ENCODE measurements around the gene CCDC7.
A peak's percentile ranks its signal among the peaks of the same experiment; 100 is the strongest.
"Not testable (repeated sequence)": the region's sequence is repeated elsewhere in the genome, so short reads cannot be mapped to it uniquely, and the experiment has no call there.

CCDC7 gene

DNA sequence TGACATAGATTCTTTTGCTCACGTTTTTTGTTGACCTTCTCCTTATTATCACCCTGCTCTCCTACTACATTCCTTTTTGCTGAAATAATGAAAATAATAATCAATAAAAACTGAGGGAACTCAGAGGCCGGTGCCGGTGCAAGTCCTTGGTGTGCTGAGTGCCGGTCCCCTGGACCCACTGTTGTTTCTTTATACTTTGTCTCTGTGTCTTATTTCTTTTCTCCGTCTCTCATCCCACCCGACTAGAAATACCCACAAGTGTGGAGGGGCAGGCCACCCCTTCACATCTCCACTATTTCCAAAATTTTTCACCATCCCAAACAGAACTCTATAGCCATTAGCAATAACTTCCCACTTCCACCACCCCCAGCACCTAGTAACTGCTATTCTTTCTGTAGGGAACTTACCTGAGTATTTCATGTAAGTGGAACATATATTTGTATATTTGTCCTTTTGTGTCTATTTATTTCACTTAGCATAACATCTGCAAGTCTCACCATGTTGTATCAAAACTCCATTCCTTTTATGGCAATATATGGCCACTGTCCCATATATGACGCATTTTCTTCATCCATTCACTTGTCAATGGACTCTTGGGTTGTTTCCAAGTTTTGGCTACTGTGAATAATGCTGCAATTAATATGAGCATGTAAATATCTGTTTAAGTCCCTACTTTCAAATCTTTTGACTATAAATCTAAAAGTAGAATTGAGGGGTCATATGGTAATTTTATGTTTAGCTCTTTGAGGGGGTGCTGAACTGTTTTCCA, 449.4 kb downstream of the CCDC7 start:
- not testable (repeated sequence) for H3K4me1 ChIP-seq (ENCODE audit: control insufficient read depth, insufficient read depth, low read length, poor library complexity, severe bottlenecking); H3K27ac ChIP-seq (ENCODE audit: low read depth, low read length, severe bottlenecking); H3K9me3 ChIP-seq (ENCODE audit: control insufficient read depth, low read length); H3K4me3 ChIP-seq (ENCODE audit: extremely low read depth, insufficient read depth, low read length, poor library complexity, severe bottlenecking)
- H3K36me3 ChIP-seq (ENCODE audit: control insufficient read depth, insufficient read depth, low read length), result peaks cover 42% of the 10 kb centered on the region
- WGBS, 2 experiments (ENCODE audit: insufficient coverage in 2 of 2), result 94% methylated on average over 2 to 5 of the region's 7 CpGs

DNA sequence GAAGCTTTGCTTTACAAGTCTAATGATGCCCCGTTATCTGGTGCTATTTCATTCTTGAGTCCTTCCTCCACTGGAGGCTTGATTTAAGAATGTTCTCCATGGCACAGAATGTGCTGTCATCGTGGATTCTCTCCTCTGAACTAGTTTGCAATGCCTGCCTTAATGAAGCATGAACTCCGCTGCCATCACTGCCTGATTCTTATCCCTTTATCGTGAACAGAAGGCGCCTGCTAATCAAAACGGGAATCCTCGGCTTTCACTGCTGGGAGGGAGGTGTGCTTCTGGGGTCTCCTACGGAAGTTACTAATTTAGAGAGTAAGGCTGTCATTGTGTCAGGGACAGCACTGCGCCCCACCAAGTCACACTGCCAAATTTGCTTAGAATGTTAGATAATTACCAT, 455.9 kb downstream of the CCDC7 start:
- Histone ChIP-seq H3K4me3 (ENCODE audit: extremely low read depth, insufficient read depth, low read length, poor library complexity, severe bottlenecking) (no peak overlapping the region), H3K9me3 (ENCODE audit: control insufficient read depth, low read length) (no peaks in the 10 kb centered on the region), H3K27ac (ENCODE audit: low read depth, low read length, severe bottlenecking) (no peak overlapping the region), H3K36me3 (ENCODE audit: control insufficient read depth, insufficient read depth, low read length) (peaks cover 66% of the 10 kb centered on the region), H3K4me1 (ENCODE audit: control insufficient read depth, insufficient read depth, low read length, poor library complexity, severe bottlenecking) (no peaks in the 10 kb centered on the region)
- 89 to 100% methylated on average over 2 to 7 of the region's 9 CpGs for WGBS, 2 experiments (ENCODE audit: insufficient coverage in 2 of 2)

- WGBS, 2 experiments (ENCODE audit: insufficient coverage in 2 of 2), result 97 to 100% methylated on average over 1 to 3 of the region's 3 CpGs
Observed at GRCh38 chr10:32905466-32905865, 459.5 kb downstream of the CCDC7 start.

DNA sequence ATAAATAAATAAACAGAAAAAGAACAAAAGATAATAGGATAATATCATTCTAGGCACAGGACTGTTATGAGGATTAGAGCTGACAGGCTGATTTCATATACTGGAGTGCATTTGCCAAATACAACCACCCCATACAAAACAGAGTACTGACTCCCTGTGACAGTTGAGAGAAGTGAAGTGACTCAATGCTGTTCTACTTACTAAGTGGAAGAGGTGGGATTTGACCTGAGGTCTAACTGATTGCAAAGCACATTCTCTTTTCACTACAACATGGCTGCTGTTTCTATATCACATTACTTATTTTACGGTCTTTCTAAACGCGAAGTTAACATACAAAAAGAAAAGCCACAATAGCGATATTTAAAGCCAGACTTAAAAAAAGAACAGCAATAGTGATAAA, 460.7 kb downstream of the CCDC7 start:
- Histone ChIP-seq H3K4me1 (ENCODE audit: control insufficient read depth, insufficient read depth, low read length, poor library complexity, severe bottlenecking) (no peaks in the 10 kb centered on the region), H3K4me3 (ENCODE audit: extremely low read depth, insufficient read depth, low read length, poor library complexity, severe bottlenecking) (no peak overlapping the region), H3K27ac (ENCODE audit: low read depth, low read length, severe bottlenecking) (no peak overlapping the region), H3K36me3 (ENCODE audit: control insufficient read depth, insufficient read depth, low read length) (peaks cover 76% of the 10 kb centered on the region), H3K9me3 (ENCODE audit: control insufficient read depth, low read length) (no peaks in the 10 kb centered on the region)
- WGBS, 2 experiments (ENCODE audit: insufficient coverage in 2 of 2), result 83 to 100% methylated on average over 1 of the region's 4 CpGs

More at GRCh38 chr10:32905466-32905865, 459.5 kb downstream of the CCDC7 start:
- Histone ChIP-seq H3K27ac (ENCODE audit: low read depth, low read length, severe bottlenecking) (peak overlapping the region; percentile 13), H3K36me3 (ENCODE audit: control insufficient read depth, insufficient read depth, low read length) (peaks cover 66% of the 10 kb centered on the region), H3K4me3 (ENCODE audit: extremely low read depth, insufficient read depth, low read length, poor library complexity, severe bottlenecking) (no peak overlapping the region), H3K4me1 (ENCODE audit: control insufficient read depth, insufficient read depth, low read length, poor library complexity, severe bottlenecking) (no peaks in the 10 kb centered on the region), H3K9me3 (ENCODE audit: control insufficient read depth, low read length) (no peaks in the 10 kb centered on the region)

DNA sequence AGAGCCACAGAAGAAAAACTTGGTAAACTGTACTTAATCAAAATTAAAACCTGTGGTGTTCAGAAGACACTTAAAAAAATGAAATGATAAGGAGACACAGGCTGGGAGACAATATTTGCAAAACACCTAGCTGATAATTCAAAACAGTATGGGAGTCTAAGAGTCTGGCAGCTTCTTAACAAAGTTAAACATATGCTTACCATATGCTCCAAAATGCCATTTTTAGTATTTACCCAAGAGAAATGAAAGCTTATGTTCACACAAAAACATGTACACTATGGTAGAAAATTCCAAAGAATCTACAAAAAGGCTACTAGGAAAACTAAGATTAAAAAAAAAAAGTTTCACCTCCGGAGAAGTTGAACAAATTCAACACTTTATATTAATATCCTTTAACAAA, 463.5 kb downstream of the CCDC7 start:
- Histone ChIP-seq H3K9me3 (ENCODE audit: control insufficient read depth, low read length) (no peaks in the 10 kb centered on the region), H3K36me3 (ENCODE audit: control insufficient read depth, insufficient read depth, low read length) (peaks cover 70% of the 10 kb centered on the region), H3K4me3 (ENCODE audit: extremely low read depth, insufficient read depth, low read length, poor library complexity, severe bottlenecking) (no peak overlapping the region), H3K4me1 (ENCODE audit: control insufficient read depth, insufficient read depth, low read length, poor library complexity, severe bottlenecking) (no peaks in the 10 kb centered on the region), H3K27ac (ENCODE audit: low read depth, low read length, severe bottlenecking) (no peak overlapping the region)
- WGBS, 2 experiments (ENCODE audit: insufficient coverage in 2 of 2), result 100% methylated on average over 1 of the region's 1 CpG

GRCh38 chr10:32909970-32910369, 464.0 kb downstream of the CCDC7 start:
- not testable (repeated sequence) for H3K4me3 ChIP-seq (ENCODE audit: extremely low read depth, insufficient read depth, low read length, poor library complexity, severe bottlenecking); H3K4me1 ChIP-seq (ENCODE audit: control insufficient read depth, insufficient read depth, low read length, poor library complexity, severe bottlenecking); H3K9me3 ChIP-seq (ENCODE audit: control insufficient read depth, low read length); H3K27ac ChIP-seq (ENCODE audit: low read depth, low read length, severe bottlenecking)
- H3K36me3 ChIP-seq (ENCODE audit: control insufficient read depth, insufficient read depth, low read length), result peaks cover 73% of the 10 kb centered on the region
- 100% methylated on average over 2 of the region's 7 CpGs; no CpG with 5 or more reads in 1 of the 2 experiments for WGBS, 2 experiments (ENCODE audit: insufficient coverage in 2 of 2)

DNA sequence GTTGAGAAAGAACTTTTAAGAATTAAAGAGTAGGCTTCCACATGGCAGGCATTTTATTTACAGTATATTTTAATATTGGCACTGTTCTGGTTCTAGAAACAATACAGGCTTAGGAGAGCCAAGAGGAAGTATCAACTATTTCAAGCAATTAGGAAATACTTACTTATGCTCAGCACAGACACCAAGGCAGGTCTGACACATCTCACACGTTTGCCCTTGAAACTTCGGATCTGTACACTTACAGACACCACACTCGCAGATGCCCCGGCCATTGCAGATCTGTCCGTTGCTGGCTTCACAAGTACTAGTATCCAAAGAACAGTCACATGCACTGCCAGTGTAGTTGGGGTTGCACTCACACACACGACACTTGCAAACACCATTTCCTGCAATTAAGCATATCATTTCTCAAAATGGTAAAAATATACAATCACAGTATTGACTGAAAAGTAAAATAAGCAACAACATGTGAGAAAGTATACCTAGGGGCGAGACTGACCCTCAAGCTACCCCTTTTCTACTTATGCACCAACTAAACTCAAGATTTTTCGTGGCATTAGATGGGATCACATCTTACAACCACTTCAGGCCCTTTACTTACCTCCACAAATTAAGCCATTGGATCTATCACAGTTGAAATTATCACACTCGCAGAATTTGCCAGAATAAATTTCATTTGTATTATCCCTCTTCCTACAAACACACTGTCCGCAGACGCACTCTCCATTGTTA, 465.5 kb downstream of the CCDC7 start:
- WGBS, 2 experiments (ENCODE audit: insufficient coverage in 2 of 2), result 96% methylated on average over 5 to 9 of the region's 11 CpGs
- Histone ChIP-seq H3K4me1 (ENCODE audit: control insufficient read depth, insufficient read depth, low read length, poor library complexity, severe bottlenecking) (no peaks in the 10 kb centered on the region), H3K36me3 (ENCODE audit: control insufficient read depth, insufficient read depth, low read length) (peaks cover 64% of the 10 kb centered on the region), H3K9me3 (ENCODE audit: control insufficient read depth, low read length) (no peaks in the 10 kb centered on the region), H3K4me3 (ENCODE audit: extremely low read depth, insufficient read depth, low read length, poor library complexity, severe bottlenecking) (no peak overlapping the region), H3K27ac (ENCODE audit: low read depth, low read length, severe bottlenecking) (no peak overlapping the region)

- H3K4me1 ChIP-seq (ENCODE audit: control insufficient read depth, insufficient read depth, low read length, poor library complexity, severe bottlenecking); H3K9me3 ChIP-seq (ENCODE audit: control insufficient read depth, low read length); H3K27ac ChIP-seq (ENCODE audit: low read depth, low read length, severe bottlenecking); H3K4me3 ChIP-seq (ENCODE audit: extremely low read depth, insufficient read depth, low read length, poor library complexity, severe bottlenecking): not testable (repeated sequence)
- H3K36me3 ChIP-seq (ENCODE audit: control insufficient read depth, insufficient read depth, low read length), result peaks cover 60% of the 10 kb centered on the region
- WGBS, 2 experiments (ENCODE audit: insufficient coverage in 2 of 2), result 100% methylated on average over 2 of the region's 5 CpGs; no CpG with 5 or more reads in 1 of the 2 experiments
Observed at GRCh38 chr10:32917817-32918216, 471.9 kb downstream of the CCDC7 start.

DNA sequence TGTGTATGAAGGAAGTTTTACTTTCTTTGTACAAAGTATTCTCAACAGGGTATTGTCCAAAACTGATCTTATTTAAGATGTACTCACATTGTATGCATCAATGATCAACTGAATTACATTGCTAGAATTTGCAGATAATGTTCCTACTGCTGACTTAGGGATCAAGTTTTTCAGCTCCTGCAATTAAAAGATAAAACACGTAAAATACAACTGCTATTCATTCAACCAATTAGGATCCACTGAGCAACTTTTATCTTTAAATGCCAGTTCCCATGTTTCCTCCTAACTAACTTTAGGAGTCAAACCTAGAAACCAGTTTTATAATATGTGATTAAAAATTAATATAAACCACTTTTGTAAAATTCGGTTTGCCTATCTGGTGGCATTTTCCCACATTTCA, 476.2 kb downstream of the CCDC7 start:
- Histone ChIP-seq H3K4me1 (ENCODE audit: control insufficient read depth, insufficient read depth, low read length, poor library complexity, severe bottlenecking) (peaks cover 4% of the 10 kb centered on the region), H3K36me3 (ENCODE audit: control insufficient read depth, insufficient read depth, low read length) (peaks cover 90% of the 10 kb centered on the region), H3K4me3 (ENCODE audit: extremely low read depth, insufficient read depth, low read length, poor library complexity, severe bottlenecking) (no peak overlapping the region), H3K9me3 (ENCODE audit: control insufficient read depth, low read length) (no peaks in the 10 kb centered on the region), H3K27ac (ENCODE audit: low read depth, low read length, severe bottlenecking) (no peak overlapping the region)
- WGBS, 2 experiments (ENCODE audit: insufficient coverage in 2 of 2), result 92 to 100% methylated on average over 2 of the region's 2 CpGs

DNA sequence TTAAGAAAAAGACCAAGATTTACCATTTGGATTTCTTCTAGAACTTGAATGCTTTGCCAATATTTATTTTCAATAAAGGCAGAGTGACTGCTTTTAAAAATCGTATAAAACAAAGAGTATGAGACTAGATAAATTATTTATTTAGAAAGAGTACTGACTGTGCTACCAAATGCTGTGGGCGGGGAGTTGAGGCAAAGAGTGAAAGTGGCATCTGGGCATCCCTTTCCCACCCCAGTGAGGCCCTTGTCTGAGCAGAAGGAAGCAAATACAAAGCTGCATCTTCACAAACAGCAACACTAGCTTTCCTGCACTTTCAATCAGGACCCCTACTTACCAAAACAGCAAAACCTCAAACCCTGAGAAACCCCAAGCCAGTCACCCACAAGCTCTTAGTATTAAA, 477.2 kb downstream of the CCDC7 start:
- no peak overlapping the region for H3K4me3 ChIP-seq (ENCODE audit: extremely low read depth, insufficient read depth, low read length, poor library complexity, severe bottlenecking)
- H3K27ac ChIP-seq (ENCODE audit: low read depth, low read length, severe bottlenecking), result no peak overlapping the region
- WGBS, 2 experiments (ENCODE audit: insufficient coverage in 2 of 2), result 100% methylated on average over 1 of the region's 2 CpGs; no CpG with 5 or more reads in 1 of the 2 experiments
- peaks cover 4% of the 10 kb centered on the region for H3K4me1 ChIP-seq (ENCODE audit: control insufficient read depth, insufficient read depth, low read length, poor library complexity, severe bottlenecking)
- H3K36me3 ChIP-seq (ENCODE audit: control insufficient read depth, insufficient read depth, low read length), result peaks cover 96% of the 10 kb centered on the region
- no peaks in the 10 kb centered on the region for H3K9me3 ChIP-seq (ENCODE audit: control insufficient read depth, low read length)

DNA sequence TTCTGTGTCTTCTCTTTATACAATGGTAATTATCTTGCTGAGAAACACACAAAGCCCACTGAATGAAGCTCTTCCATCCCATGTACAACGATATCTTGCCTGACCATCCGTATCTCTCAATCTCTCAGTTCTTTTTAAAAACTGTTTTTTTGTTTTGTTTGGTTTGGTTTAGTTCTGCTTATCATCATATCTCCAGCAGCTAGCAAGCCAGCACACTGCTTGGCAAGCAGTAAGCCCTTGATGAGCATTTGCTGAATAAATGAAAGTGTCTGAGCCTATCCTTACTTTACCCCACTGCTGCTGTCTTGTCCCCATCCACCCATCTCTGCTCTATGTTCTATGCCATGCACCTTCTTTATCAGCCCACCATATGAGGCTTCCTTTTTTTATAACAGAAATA, 477.9 kb downstream of the CCDC7 start:
- Histone ChIP-seq H3K9me3 (ENCODE audit: control insufficient read depth, low read length) (no peaks in the 10 kb centered on the region), H3K36me3 (ENCODE audit: control insufficient read depth, insufficient read depth, low read length) (peaks cover 94% of the 10 kb centered on the region), H3K4me1 (ENCODE audit: control insufficient read depth, insufficient read depth, low read length, poor library complexity, severe bottlenecking) (peaks cover 4% of the 10 kb centered on the region), H3K4me3 (ENCODE audit: extremely low read depth, insufficient read depth, low read length, poor library complexity, severe bottlenecking) (no peak overlapping the region), H3K27ac (ENCODE audit: low read depth, low read length, severe bottlenecking) (no peak overlapping the region)
- 100% methylated on average over 1 of the region's 2 CpGs; no CpG with 5 or more reads in 1 of the 2 experiments for WGBS, 2 experiments (ENCODE audit: insufficient coverage in 2 of 2)

All from mesodermal cell (in vitro differentiated cells).